ENCODE measurements around the gene CRYBG3.

GRCh38 chr3:97823046-97824004 is 1.5 kb downstream of the CRYBG3 start:
- TF ChIP-seq CTCF (conservative IDR thresholded peaks at IDR 0.05 in 1 of 2, IDR thresholded peaks at IDR 0.05 in 1 of 2; ENCODE audit: low read depth in 1 of 2, low read length in 2 of 2): no peak
- no peak for TF ChIP-seq EZH2 (IDR thresholded peaks at IDR 0.05; ENCODE audit: low read length, missing control alignments)

All from fibroblast of lung (primary cell).